ENCODE results near the gene KMT2C. TPM values are rescaled to one million over a fixed set of nuclear protein-coding genes. Genes with fewer than 3 reads are reported as not detected.
"Not testable (repeated sequence)": the region's sequence is repeated elsewhere in the genome, so short reads cannot be mapped to it uniquely, and the experiment has no call there.

KMT2C gene
- total RNA-seq, result 40.6 TPM
- 10 to 100 TPM; 15.5 to 38.2 (median 32.8) TPM for polyA plus RNA-seq (ENCODE audit: insufficient read depth in 1 of 8, insufficient read length in 8 of 8, low replicate concordance in 1 of 8)
- long read RNA-seq, donor 1, partial matches to known transcripts, result 5 of 5 reads
- long read RNA-seq, donor 1, other reads (novel, unspliced or antisense), result 0 of 5 reads
- long read RNA-seq, donor 2, result 0 reads
- long read RNA-seq, donor 3, partial matches to known transcripts, result 27 of 27 reads
- long read RNA-seq, donor 3, other reads (novel, unspliced or antisense), result 0 of 27 reads
- long read RNA-seq, donor 4, partial matches to known transcripts, result 12 of 13 reads
- long read RNA-seq, donor 4, other reads (novel, unspliced or antisense), result 0 of 13 reads
- long read RNA-seq, donor 5, partial matches to known transcripts, result 20 of 20 reads
- long read RNA-seq, donor 5, other reads (novel, unspliced or antisense), result 0 of 20 reads
- long read RNA-seq, donor 6, partial matches to known transcripts, result 16 of 16 reads
- long read RNA-seq, donor 6, other reads (novel, unspliced or antisense), result 0 of 16 reads
- long read RNA-seq, donor 7, partial matches to known transcripts, result 14 of 14 reads
- long read RNA-seq, donor 7, other reads (novel, unspliced or antisense), result 0 of 14 reads
- long read RNA-seq, donor 8, partial matches to known transcripts, result 12 of 12 reads
- long read RNA-seq, donor 8, other reads (novel, unspliced or antisense), result 0 of 12 reads
- long read RNA-seq, donor 9, partial matches to known transcripts, result 28 of 28 reads
- long read RNA-seq, donor 9, other reads (novel, unspliced or antisense), result 0 of 28 reads
- long read RNA-seq, donor 10, partial matches to known transcripts, result 35 of 36 reads
- long read RNA-seq, donor 10, other reads (novel, unspliced or antisense), result 0 of 36 reads
- long read RNA-seq, donor 11, partial matches to known transcripts, result 18 of 18 reads
- long read RNA-seq, donor 11, other reads (novel, unspliced or antisense), result 0 of 18 reads

GRCh38 chr7:152435384-152436110 lies at the start of gene KMT2C:
TSS of gene KMT2C (minus strand) at chr7:152436003. CDS start at chr7:152435786, 217 bp downstream.
- no peaks in the 10 kb centered on the region for H3K36me3 ChIP-seq (ENCODE audit: control insufficient read depth, insufficient read depth, low read length)
- no peak for DNase-seq
- H3K4me1 ChIP-seq (ENCODE audit: control insufficient read depth, insufficient read depth, low read length), result peaks cover 7% of the 10 kb centered on the region
- H3K27ac ChIP-seq (ENCODE audit: low read length), result peak within 1 kb of the TSS; percentile 93
- peak within 1 kb of the TSS; percentile 77 for H3K4me3 ChIP-seq (ENCODE audit: low read length)
- WGBS (ENCODE audit: insufficient coverage), result under 1% methylated on average over 93 of the region's 107 CpGs
- peaks cover 2% of the 10 kb centered on the region for H3K27me3 ChIP-seq (ENCODE audit: control insufficient read depth, insufficient read depth, low read length)
- H3K9me3 ChIP-seq (replicated peaks; ENCODE audit: control insufficient read depth, low read depth, low read length), result no peaks in the 10 kb centered on the region

GRCh38 chr7:152481082-152481481 lies 45.3 kb upstream of the KMT2C start:
- no peak overlapping the region for H3K27ac ChIP-seq (ENCODE audit: low read length)
- H3K4me3 ChIP-seq (ENCODE audit: low read length), result no peak overlapping the region
- no peaks in the 10 kb centered on the region for H3K9me3 ChIP-seq (replicated peaks; ENCODE audit: control insufficient read depth, low read depth, low read length)
- H3K4me1 ChIP-seq (ENCODE audit: control insufficient read depth, insufficient read depth, low read length), result no peaks in the 10 kb centered on the region
- 95% methylated on average over 3 of the region's 4 CpGs for WGBS (ENCODE audit: insufficient coverage)
- DNase-seq, result no peak
- no peaks in the 10 kb centered on the region for H3K36me3 ChIP-seq (ENCODE audit: control insufficient read depth, insufficient read depth, low read length)
- no peaks in the 10 kb centered on the region for H3K27me3 ChIP-seq (ENCODE audit: control insufficient read depth, insufficient read depth, low read length)

GRCh38 chr7:152480664-152481063 lies 44.9 kb upstream of the KMT2C start:
- no peaks in the 10 kb centered on the region for H3K9me3 ChIP-seq (replicated peaks; ENCODE audit: control insufficient read depth, low read depth, low read length)
- no peaks in the 10 kb centered on the region for H3K4me1 ChIP-seq (ENCODE audit: control insufficient read depth, insufficient read depth, low read length)
- no peak for DNase-seq
- no peaks in the 10 kb centered on the region for H3K36me3 ChIP-seq (ENCODE audit: control insufficient read depth, insufficient read depth, low read length)
- no peak overlapping the region for H3K27ac ChIP-seq (ENCODE audit: low read length)
- 82% methylated on average over 2 of the region's 4 CpGs for WGBS (ENCODE audit: insufficient coverage)
- H3K4me3 ChIP-seq (ENCODE audit: low read length), result no peak overlapping the region
- H3K27me3 ChIP-seq (ENCODE audit: control insufficient read depth, insufficient read depth, low read length), result no peaks in the 10 kb centered on the region

GRCh38 chr7:152479595-152479994 lies 43.8 kb upstream of the KMT2C start:
- Histone ChIP-seq H3K4me1 (ENCODE audit: control insufficient read depth, insufficient read depth, low read length) (no peaks in the 10 kb centered on the region), H3K27ac (ENCODE audit: low read length) (no peak overlapping the region), H3K27me3 (ENCODE audit: control insufficient read depth, insufficient read depth, low read length) (no peaks in the 10 kb centered on the region), H3K9me3 (replicated peaks; ENCODE audit: control insufficient read depth, low read depth, low read length) (no peaks in the 10 kb centered on the region), H3K4me3 (ENCODE audit: low read length) (no peak overlapping the region), H3K36me3 (ENCODE audit: control insufficient read depth, insufficient read depth, low read length) (no peaks in the 10 kb centered on the region)
- WGBS (ENCODE audit: insufficient coverage), result 90% methylated on average over 1 of the region's 1 CpG
- DNase-seq, result no peak

- H3K27ac ChIP-seq (ENCODE audit: low read length), result no peak overlapping the region
- 80% methylated on average over 1 of the region's 2 CpGs for WGBS (ENCODE audit: insufficient coverage)
- H3K4me1 ChIP-seq (ENCODE audit: control insufficient read depth, insufficient read depth, low read length), result no peaks in the 10 kb centered on the region
- no peaks in the 10 kb centered on the region for H3K36me3 ChIP-seq (ENCODE audit: control insufficient read depth, insufficient read depth, low read length)
- no peak overlapping the region for H3K4me3 ChIP-seq (ENCODE audit: low read length)
- H3K27me3 ChIP-seq (ENCODE audit: control insufficient read depth, insufficient read depth, low read length), result no peaks in the 10 kb centered on the region
- DNase-seq, result no peak
- H3K9me3 ChIP-seq (replicated peaks; ENCODE audit: control insufficient read depth, low read depth, low read length), result no peaks in the 10 kb centered on the region
Measured at GRCh38 chr7:152478140-152478539, 42.3 kb upstream of the KMT2C start.

- Histone ChIP-seq H3K36me3 (ENCODE audit: control insufficient read depth, insufficient read depth, low read length) (no peaks in the 10 kb centered on the region), H3K4me3 (ENCODE audit: low read length) (no peak overlapping the region), H3K4me1 (ENCODE audit: control insufficient read depth, insufficient read depth, low read length) (no peaks in the 10 kb centered on the region), H3K27me3 (ENCODE audit: control insufficient read depth, insufficient read depth, low read length) (no peaks in the 10 kb centered on the region), H3K9me3 (replicated peaks; ENCODE audit: control insufficient read depth, low read depth, low read length) (no peaks in the 10 kb centered on the region), H3K27ac (ENCODE audit: low read length) (no peak overlapping the region)
- 100% methylated on average over 1 of the region's 2 CpGs for WGBS (ENCODE audit: insufficient coverage)
- DNase-seq, result no peak
Measured at GRCh38 chr7:152477079-152477478, 41.3 kb upstream of the KMT2C start.

GRCh38 chr7:152476551-152476950 lies 40.7 kb upstream of the KMT2C start:
- H3K9me3 ChIP-seq (replicated peaks; ENCODE audit: control insufficient read depth, low read depth, low read length), result no peaks in the 10 kb centered on the region
- DNase-seq, result peak; percentile 79
- no peaks in the 10 kb centered on the region for H3K4me1 ChIP-seq (ENCODE audit: control insufficient read depth, insufficient read depth, low read length)
- 40% methylated on average over 1 of the region's 3 CpGs for WGBS (ENCODE audit: insufficient coverage)
- H3K36me3 ChIP-seq (ENCODE audit: control insufficient read depth, insufficient read depth, low read length), result no peaks in the 10 kb centered on the region
- H3K27me3 ChIP-seq (ENCODE audit: control insufficient read depth, insufficient read depth, low read length), result no peaks in the 10 kb centered on the region
- no peak overlapping the region for H3K4me3 ChIP-seq (ENCODE audit: low read length)
- no peak overlapping the region for H3K27ac ChIP-seq (ENCODE audit: low read length)

GRCh38 chr7:152471023-152471620 lies 35.3 kb upstream of the KMT2C start:
- H3K36me3 ChIP-seq (ENCODE audit: control insufficient read depth, insufficient read depth, low read length); H3K4me3 ChIP-seq (ENCODE audit: low read length); H3K4me1 ChIP-seq (ENCODE audit: control insufficient read depth, insufficient read depth, low read length); H3K9me3 ChIP-seq (replicated peaks; ENCODE audit: control insufficient read depth, low read depth, low read length); DNase-seq; H3K27ac ChIP-seq (ENCODE audit: low read length); H3K27me3 ChIP-seq (ENCODE audit: control insufficient read depth, insufficient read depth, low read length): not testable (repeated sequence)
- 98% methylated on average over 5 of the region's 8 CpGs for WGBS (ENCODE audit: insufficient coverage)

- H3K27me3 ChIP-seq (ENCODE audit: control insufficient read depth, insufficient read depth, low read length); DNase-seq; H3K9me3 ChIP-seq (replicated peaks; ENCODE audit: control insufficient read depth, low read depth, low read length); H3K4me3 ChIP-seq (ENCODE audit: low read length); H3K4me1 ChIP-seq (ENCODE audit: control insufficient read depth, insufficient read depth, low read length); H3K27ac ChIP-seq (ENCODE audit: low read length); H3K36me3 ChIP-seq (ENCODE audit: control insufficient read depth, insufficient read depth, low read length): not testable (repeated sequence)
- WGBS (ENCODE audit: insufficient coverage), result 64% methylated on average over 3 of the region's 7 CpGs
Measured at GRCh38 chr7:152470251-152471022, 34.6 kb upstream of the KMT2C start.

Measured in muscle of leg (tissue), 16 donors.